Measurements from ENCODE around the gene CELSR1.

CELSR1 gene

DNA sequence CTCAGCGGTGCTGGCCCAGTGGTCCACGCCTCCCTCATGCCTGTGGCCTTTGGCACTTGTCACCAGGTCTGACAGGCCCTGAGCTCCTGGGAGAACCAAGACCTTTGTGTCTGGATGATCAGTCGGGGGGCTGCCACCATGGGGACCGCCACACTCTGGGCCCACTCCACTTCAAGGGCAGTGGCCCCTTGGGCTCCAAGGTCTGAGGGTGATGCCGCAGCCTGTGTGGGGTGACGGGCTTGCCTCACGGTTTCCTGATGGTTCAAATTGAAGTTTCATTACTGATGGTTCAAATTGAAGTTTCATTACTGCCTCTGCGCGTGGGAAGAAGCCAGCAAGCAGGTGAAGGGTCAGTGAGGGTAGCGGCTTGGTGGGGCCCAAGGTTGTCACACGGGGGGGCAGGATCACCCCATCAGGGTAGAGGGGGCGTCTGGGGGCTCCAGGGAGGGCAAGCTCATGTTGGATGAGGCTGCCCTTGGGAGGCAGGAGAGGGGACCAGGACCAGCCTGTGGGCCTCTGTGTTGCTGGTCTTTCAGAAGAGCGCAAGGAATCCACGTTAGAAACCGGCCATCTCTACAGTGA is 174.4 kb downstream of the CELSR1 start:
- TF ChIP-seq CTCF (IDR thresholded peaks at IDR 0.05; ENCODE audit: insufficient read depth, low read depth, low read length, missing control alignments): no peak
- H3K4me3 ChIP-seq (ENCODE audit: low read length): no peak overlapping the region
- no peak for DNase-seq (ENCODE audit: low read depth)

- TF ChIP-seq CTCF (IDR thresholded peaks at IDR 0.05; ENCODE audit: insufficient read depth, low read depth, low read length, missing control alignments): no peak
- no peak overlapping the region for H3K4me3 ChIP-seq (ENCODE audit: low read length)
- DNase-seq (ENCODE audit: low read depth): no peak
These were observed 175.1 kb downstream of the CELSR1 start for GRCh38 chr22:46362203-46362933.

GRCh38 chr22:46361826-46362202 is 175.6 kb downstream of the CELSR1 start:
- no peak overlapping the region for H3K4me3 ChIP-seq (ENCODE audit: low read length)
- TF ChIP-seq CTCF (IDR thresholded peaks at IDR 0.05; ENCODE audit: insufficient read depth, low read depth, low read length, missing control alignments): no peak
- DNase-seq (ENCODE audit: low read depth): no peak

- DNase-seq (ENCODE audit: low read depth): no peak
- no peak overlapping the region for H3K4me3 ChIP-seq (ENCODE audit: low read length)
- no peak for TF ChIP-seq CTCF (IDR thresholded peaks at IDR 0.05; ENCODE audit: insufficient read depth, low read depth, low read length, missing control alignments)
These were observed 176.5 kb downstream of the CELSR1 start for GRCh38 chr22:46360891-46361290.

DNA sequence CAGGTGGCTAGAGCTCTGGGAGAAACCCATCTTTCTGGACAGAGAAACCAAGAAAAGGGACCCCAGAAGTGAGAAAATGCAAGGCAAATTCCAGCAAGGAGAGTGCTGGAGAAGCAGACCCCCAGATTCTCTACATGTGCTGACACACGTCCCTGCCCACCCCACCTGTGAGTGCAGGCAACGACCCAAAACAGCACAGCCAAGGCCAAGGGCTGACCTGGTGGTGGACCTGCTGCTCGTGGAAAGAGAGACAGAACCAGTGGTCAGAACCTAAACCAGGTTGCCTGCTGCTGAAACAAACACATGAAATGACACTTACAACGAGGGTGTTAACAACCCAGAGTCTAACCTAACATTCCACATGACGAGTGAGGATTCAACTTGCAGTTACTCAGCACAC is 177.3 kb downstream of the CELSR1 start:
- no peak overlapping the region for H3K4me3 ChIP-seq (ENCODE audit: low read length)
- TF ChIP-seq CTCF (IDR thresholded peaks at IDR 0.05; ENCODE audit: insufficient read depth, low read depth, low read length, missing control alignments): no peak
- no peak for DNase-seq (ENCODE audit: low read depth)

- no peak for DNase-seq (ENCODE audit: low read depth)
- TF ChIP-seq CTCF (IDR thresholded peaks at IDR 0.05; ENCODE audit: insufficient read depth, low read depth, low read length, missing control alignments): no peak
- no peak overlapping the region for H3K4me3 ChIP-seq (ENCODE audit: low read length)
These were observed 178.1 kb downstream of the CELSR1 start for GRCh38 chr22:46359362-46359761.

- TF ChIP-seq CTCF (IDR thresholded peaks at IDR 0.05; ENCODE audit: insufficient read depth, low read depth, low read length, missing control alignments): no peak
- H3K4me3 ChIP-seq (ENCODE audit: low read length): no peak overlapping the region
- DNase-seq (ENCODE audit: low read depth): no peak
These were observed 178.7 kb downstream of the CELSR1 start for GRCh38 chr22:46358766-46359165.
